Parathyroid adenoma (tissue), 2 donors: ENCODE data around the gene TFDP1.

Experiments used
- H2AFZ ChIP-seq: fragments of 300-600 bp; sonication (generic); one replicate; pipeline ENCODE4 v1.7.0; 2017; ENCODE audit warnings: antibody characterized with exemption, mild to moderate bottlenecking
- H3K27ac ChIP-seq: fragments of 300-600 bp; sonication (generic); one replicate; pipeline ENCODE4 v1.7.0; 2017
- H3K27me3 ChIP-seq: fragments of 300-600 bp; sonication (generic); one replicate; pipeline ENCODE4 v1.7.0; 2017; ENCODE audit warnings: low read length; ENCODE audit not compliant: control insufficient read depth, insufficient read depth
- H3K36me3 ChIP-seq: fragments of 300-600 bp; sonication (generic); one replicate; pipeline ENCODE4 v1.7.0; 2017; ENCODE audit warnings: low read length; ENCODE audit not compliant: control insufficient read depth, insufficient read depth
- H3K4me1 ChIP-seq: fragments of 300-600 bp; sonication (generic); one replicate; pipeline ENCODE4 v1.7.0; 2017; ENCODE audit warnings: control low read depth
- H3K4me2 ChIP-seq: fragments of 300-600 bp; sonication (generic); one replicate; pipeline ENCODE4 v1.7.0; 2017; ENCODE audit warnings: low read length
- H3K4me3 ChIP-seq: fragments of 300-600 bp; sonication (generic); one replicate; pipeline ENCODE4 v1.7.0; 2017; ENCODE audit warnings: low read depth, low read length
- H3K79me2 ChIP-seq: fragments of 300-600 bp; sonication (generic); one replicate; pipeline ENCODE4 v1.7.0; 2017; ENCODE audit warnings: control low read depth
- H3K9ac ChIP-seq: fragments of 300-600 bp; sonication (generic); one replicate; pipeline ENCODE4 v1.7.0; 2017; ENCODE audit warnings: mild to moderate bottlenecking
- H3K9me3 ChIP-seq: fragments of 300-600 bp; sonication (generic); one replicate; pipeline ENCODE4 v1.7.0; 2017; ENCODE audit warnings: low read length; ENCODE audit not compliant: control insufficient read depth
- CTCF ChIP-seq: fragments of 300-600 bp; sonication (generic); IDR thresholded peaks from one replicate; pipeline ENCODE4 v1.7.0; 2017; ENCODE audit warnings: antibody characterized with exemption, mild to moderate bottlenecking
- donor health status: primary hyperparathyroidism.

TFDP1 gene

GRCh38 chr13:113657851-113658741, 73.5 kb downstream of the TFDP1 start, which contains the start of gene ATP4B:
Gene ATP4B, minus strand, starts transcription at chr13:113658198. Its CDS starts 54 bp downstream, at chr13:113658144.
- Histone ChIP-seq H3K27me3 (no peaks in the 10 kb centered on the region), H3K36me3 (no peaks in the 10 kb centered on the region), H2AFZ (no peak within 1 kb of the TSS), H3K27ac (no peak within 1 kb of the TSS), H3K4me1 (peaks cover 9% of the 10 kb centered on the region), H3K9ac (no peak within 1 kb of the TSS), H3K4me2 (no peak within 1 kb of the TSS), H3K79me2 (no peaks in the 10 kb centered on the region), H3K4me3 (no peak within 1 kb of the TSS), H3K9me3 (no peaks in the 10 kb centered on the region)
- TF ChIP-seq CTCF, result no peak

GRCh38 chr13:113658836-113659235, 74.3 kb downstream of the TFDP1 start:
- no peaks in the 10 kb centered on the region for H3K79me2 ChIP-seq
- no peak overlapping the region for H3K4me3 ChIP-seq
- no peak overlapping the region for H2AFZ ChIP-seq
- H3K9me3 ChIP-seq, result no peaks in the 10 kb centered on the region
- no peak overlapping the region for H3K27ac ChIP-seq
- H3K4me1 ChIP-seq, result peaks cover 9% of the 10 kb centered on the region
- H3K9ac ChIP-seq, result no peak overlapping the region
- no peaks in the 10 kb centered on the region for H3K27me3 ChIP-seq
- H3K36me3 ChIP-seq, result no peaks in the 10 kb centered on the region
- no peak for TF ChIP-seq CTCF
- H3K4me2 ChIP-seq, result no peak overlapping the region

- H3K27ac ChIP-seq, result no peak overlapping the region
- no peaks in the 10 kb centered on the region for H3K27me3 ChIP-seq
- no peaks in the 10 kb centered on the region for H3K79me2 ChIP-seq
- H3K9me3 ChIP-seq, result no peaks in the 10 kb centered on the region
- no peak overlapping the region for H3K4me3 ChIP-seq
- no peaks in the 10 kb centered on the region for H3K36me3 ChIP-seq
- H3K4me1 ChIP-seq, result peaks cover 9% of the 10 kb centered on the region
- no peak overlapping the region for H3K9ac ChIP-seq
- H2AFZ ChIP-seq, result no peak overlapping the region
- no peak for TF ChIP-seq CTCF
- H3K4me2 ChIP-seq, result no peak overlapping the region
Observed at GRCh38 chr13:113659337-113659736, 74.8 kb downstream of the TFDP1 start.

GRCh38 chr13:113660066-113660465, 75.5 kb downstream of the TFDP1 start:
- Histone ChIP-seq H3K4me3 (no peak overlapping the region), H2AFZ (no peak overlapping the region), H3K9ac (no peak overlapping the region), H3K27ac (no peak overlapping the region), H3K4me1 (peaks cover 8% of the 10 kb centered on the region), H3K36me3 (no peaks in the 10 kb centered on the region), H3K9me3 (no peaks in the 10 kb centered on the region), H3K79me2 (no peaks in the 10 kb centered on the region), H3K27me3 (no peaks in the 10 kb centered on the region), H3K4me2 (no peak overlapping the region)
- TF ChIP-seq CTCF, result no peak

- no peaks in the 10 kb centered on the region for H3K4me1 ChIP-seq
- no peaks in the 10 kb centered on the region for H3K27me3 ChIP-seq
- no peaks in the 10 kb centered on the region for H3K9me3 ChIP-seq
- no peak overlapping the region for H3K9ac ChIP-seq
- no peaks in the 10 kb centered on the region for H3K79me2 ChIP-seq
- H3K36me3 ChIP-seq, result no peaks in the 10 kb centered on the region
- H3K4me3 ChIP-seq, result no peak overlapping the region
- H2AFZ ChIP-seq, result no peak overlapping the region
- no peak for TF ChIP-seq CTCF
- H3K4me2 ChIP-seq, result no peak overlapping the region
- no peak overlapping the region for H3K27ac ChIP-seq
Observed at GRCh38 chr13:113661509-113661908, 77.0 kb downstream of the TFDP1 start.
